ENCODE measurements around the gene MAST3. TPM values are rescaled to one million over a fixed set of nuclear protein-coding genes. Genes with fewer than 3 reads are reported as not detected.

MAST3 gene
- total RNA-seq, 1 experiment from 2014 or later = 10.4 TPM

GRCh38 chr19:18119717-18120105 lies 22.1 kb downstream of the MAST3 start:
- no CpG with 5 or more reads among the region's 14 CpGs for WGBS (ENCODE audit: extremely low coverage, insufficient read length, low lambda C conversion rate)
- Histone ChIP-seq H3K4me1 (ENCODE audit: insufficient read depth, low read length) (no peaks in the 10 kb centered on the region; the same call in 1 of the 2 replicates), H3T11ph (ENCODE audit: low read length) (no peak overlapping the region), H3K27ac (ENCODE audit: insufficient read length, low read depth, low read length) (no peak overlapping the region), H3K23ac (ENCODE audit: insufficient read length, low read depth, low read length) (no peak overlapping the region), H3K27me3 (ENCODE audit: insufficient read depth, low read length) (no peaks in the 10 kb centered on the region), H3K79me1 (ENCODE audit: insufficient read depth, low read depth, low read length, poor library complexity, severe bottlenecking) (no peaks in the 10 kb centered on the region), H3K4me2 (ENCODE audit: insufficient read depth, insufficient read length, low read length) (no peak overlapping the region), H3K9ac (ENCODE audit: extremely low read depth, insufficient read length, low read length) (no peak overlapping the region), H4K20me1 (ENCODE audit: control insufficient read depth, insufficient read depth, insufficient read length) (peaks cover 4% of the 10 kb centered on the region), H2BK15ac (ENCODE audit: low read depth, low read length) (no peak overlapping the region), H2BK5ac (ENCODE audit: insufficient read length, low read length) (no peak overlapping the region), H2BK120ac (ENCODE audit: low read depth, low read length, poor library complexity, severe bottlenecking) (no peak overlapping the region), H3K4ac (ENCODE audit: low read depth, low read length) (no peak overlapping the region), H3K9me3 (ENCODE audit: control insufficient read depth, low read depth, low read length) (no peaks in the 10 kb centered on the region), H3K23me2 (ENCODE audit: insufficient read length, low read depth, low read length, poor library complexity, severe bottlenecking) (peaks cover 3% of the 10 kb centered on the region), H3K56ac (ENCODE audit: insufficient read length, low read depth, low read length) (no peak overlapping the region), H2BK20ac (ENCODE audit: low read depth, low read length, poor library complexity, severe bottlenecking) (no peak overlapping the region), H4K5ac (ENCODE audit: insufficient read length, low read depth, low read length) (no peak overlapping the region), H3K14ac (ENCODE audit: insufficient read depth, low read length) (no peak overlapping the region; the same call in 1 of the 2 replicates), H4K8ac (replicated peaks; ENCODE audit: insufficient read length, low read depth, low read length) (no peak overlapping the region), H3K79me2 (ENCODE audit: insufficient read depth, low read length) (no peaks in the 10 kb centered on the region), H4K91ac (ENCODE audit: insufficient read length, low read depth, low read length) (no peak overlapping the region), H2AFZ (ENCODE audit: low read length) (no peak overlapping the region), H2AK5ac (ENCODE audit: insufficient read length, low read length) (no peak overlapping the region), H2BK12ac (ENCODE audit: insufficient read length, low read depth, low read length) (no peak overlapping the region), H3K18ac (ENCODE audit: insufficient read length, low read depth, low read length) (no peak overlapping the region)
- peaks cover 24 to 29% of the 10 kb centered on the region in 2 experiments for H3K4me1 Mint-ChIP-seq
- no peak for TF ChIP-seq CTCF (conservative IDR thresholded peaks at IDR 0.05)
- H3K9me3 Mint-ChIP-seq = no peaks in the 10 kb centered on the region; a peak in 1 of 5 replicates
- H3K4me3 Mint-ChIP-seq = peak overlapping the region; percentile 25 to 77; a peak in 4 of 5 replicates
- H3K27ac Mint-ChIP-seq = peak overlapping the region in 2 of 3 experiments; percentile 28 to 53; a peak in 3 of 7 replicates
- peaks cover 4 to 14% (median 12%) of the 10 kb centered on the region in 3 experiments; a peak in 6 of 7 replicates for H3K36me3 Mint-ChIP-seq (ENCODE audit: insufficient read depth in 1 of 3, low read depth in 3 of 3)
- DNase-seq = no peak
- peaks cover 4% of the 10 kb centered on the region; the same call in 1 of the 2 replicates for H3K27me3 Mint-ChIP-seq (ENCODE audit: low read depth)

All from H9 (cell line).